GM21619 (cell line): Measurements from ENCODE around the gene HDGF.

Experiments used
- ATAC-seq: cut with Tn5 transposase; IDR thresholded peaks from one replicate; pipeline ENCODE4 v1.9.1; 2021; ENCODE audit not compliant: unreplicated experiment

The HDGF gene

GRCh38 chr1:156751451-156751756 lies at the start of gene HDGF:
Gene HDGF, minus strand, starts transcription at chr1:156751675. Its CDS starts 246 bp downstream, at chr1:156751429.
- peak; percentile 7 for ATAC-seq

DNA sequence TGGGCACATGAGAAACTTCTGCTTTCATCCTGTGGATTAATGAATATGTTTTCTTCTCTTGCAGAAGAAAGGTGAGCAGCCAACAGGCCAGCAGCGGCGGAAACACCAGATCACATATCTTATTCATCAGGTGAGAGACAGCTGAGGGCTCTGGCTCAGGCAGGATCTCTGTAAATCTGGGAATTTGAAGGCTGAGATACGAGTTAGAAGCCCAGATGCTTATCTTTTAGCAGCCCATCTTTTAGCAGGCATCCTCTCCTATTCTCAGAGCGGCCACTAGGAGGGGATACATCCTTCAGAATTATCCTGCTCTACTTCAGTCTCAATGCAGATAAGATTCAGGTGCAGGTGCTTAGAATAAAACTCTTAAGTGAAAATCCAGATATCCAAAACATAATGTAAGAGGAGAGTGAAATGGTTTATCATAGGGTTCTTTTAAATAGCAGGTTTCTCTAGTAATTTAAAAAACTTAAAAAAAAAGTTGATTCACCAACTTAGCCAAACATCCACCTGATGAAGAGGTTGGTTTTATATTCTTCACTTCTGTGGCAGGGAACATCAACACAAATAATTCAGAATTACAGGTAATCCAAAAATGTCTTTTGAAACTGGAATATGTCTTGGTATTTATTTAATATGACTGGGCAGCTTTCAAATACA lies 45.9 kb upstream of the HDGF start:
- no peak for ATAC-seq

DNA sequence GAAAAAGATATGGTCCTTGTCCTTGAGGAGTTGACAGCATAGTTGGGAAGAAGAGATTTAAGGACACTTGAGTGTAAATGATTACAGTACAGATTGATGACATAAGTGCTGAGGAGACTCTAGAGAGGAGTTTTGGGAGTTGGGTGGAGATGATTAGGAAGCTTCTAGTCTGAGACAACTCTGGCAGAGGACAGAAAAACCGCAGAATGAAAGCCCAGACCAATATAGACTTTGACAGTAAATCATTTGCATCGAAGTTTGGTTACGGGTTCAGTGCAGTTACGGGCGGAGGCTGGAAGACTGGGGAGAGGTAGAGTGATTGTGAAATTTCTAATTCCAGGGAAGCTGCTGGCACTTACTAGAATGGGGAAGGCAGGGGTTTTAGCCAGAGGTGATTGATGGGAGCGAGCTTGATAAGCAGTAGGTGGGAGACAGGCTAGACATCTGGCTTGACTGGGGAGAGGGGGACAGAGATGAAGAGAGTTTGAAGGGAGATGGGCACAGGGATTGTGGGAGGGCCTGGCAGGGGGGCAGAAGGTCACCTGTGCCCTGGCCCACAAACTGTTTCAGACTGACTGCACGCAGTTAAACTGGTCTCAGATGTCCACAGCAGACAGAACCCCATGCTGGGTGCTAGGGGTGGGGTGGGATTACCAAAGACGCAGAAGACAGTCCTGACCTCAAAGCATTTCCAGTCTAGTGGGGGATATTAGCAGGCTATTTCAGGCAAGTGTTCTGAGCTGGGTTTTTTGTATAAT lies 45.0 kb upstream of the HDGF start:
- ATAC-seq: no peak

DNA sequence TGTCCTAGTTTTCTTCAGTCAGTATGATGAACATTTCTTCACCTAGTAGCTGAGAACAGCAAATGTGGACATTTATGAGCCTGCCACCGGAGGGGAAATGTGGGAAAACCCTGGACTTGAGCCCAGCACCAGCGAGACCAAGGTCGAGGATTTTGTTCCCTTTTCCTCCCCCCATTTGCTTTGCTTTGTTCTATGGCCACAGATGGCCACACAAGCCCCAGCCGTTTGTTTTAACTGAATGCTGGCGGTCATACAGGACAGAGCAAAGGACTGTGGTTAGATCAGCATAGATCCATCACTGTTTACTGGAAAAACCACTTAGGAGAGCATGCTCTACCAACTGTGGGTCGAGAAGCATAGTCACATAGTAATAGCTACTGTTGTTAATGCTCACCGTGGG lies 44.3 kb upstream of the HDGF start:
- ATAC-seq: no peak

DNA sequence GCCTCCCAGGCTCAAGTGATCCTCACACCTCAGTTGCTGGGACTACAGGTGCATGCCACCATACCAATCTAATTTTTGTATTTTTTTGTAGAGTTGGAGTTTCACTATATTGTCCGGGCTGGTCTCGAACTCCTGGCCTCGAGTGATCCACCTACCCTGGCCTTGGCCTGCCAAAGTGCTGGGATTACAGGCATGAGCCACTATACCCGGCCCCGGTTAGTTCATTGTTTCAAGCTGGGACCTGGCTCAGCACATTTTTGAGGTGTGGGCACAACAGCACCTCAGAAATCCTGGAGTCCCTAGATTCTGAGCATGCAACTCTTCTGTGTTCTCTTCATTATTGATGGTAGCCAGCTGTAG lies 43.9 kb upstream of the HDGF start:
- ATAC-seq: no peak

DNA sequence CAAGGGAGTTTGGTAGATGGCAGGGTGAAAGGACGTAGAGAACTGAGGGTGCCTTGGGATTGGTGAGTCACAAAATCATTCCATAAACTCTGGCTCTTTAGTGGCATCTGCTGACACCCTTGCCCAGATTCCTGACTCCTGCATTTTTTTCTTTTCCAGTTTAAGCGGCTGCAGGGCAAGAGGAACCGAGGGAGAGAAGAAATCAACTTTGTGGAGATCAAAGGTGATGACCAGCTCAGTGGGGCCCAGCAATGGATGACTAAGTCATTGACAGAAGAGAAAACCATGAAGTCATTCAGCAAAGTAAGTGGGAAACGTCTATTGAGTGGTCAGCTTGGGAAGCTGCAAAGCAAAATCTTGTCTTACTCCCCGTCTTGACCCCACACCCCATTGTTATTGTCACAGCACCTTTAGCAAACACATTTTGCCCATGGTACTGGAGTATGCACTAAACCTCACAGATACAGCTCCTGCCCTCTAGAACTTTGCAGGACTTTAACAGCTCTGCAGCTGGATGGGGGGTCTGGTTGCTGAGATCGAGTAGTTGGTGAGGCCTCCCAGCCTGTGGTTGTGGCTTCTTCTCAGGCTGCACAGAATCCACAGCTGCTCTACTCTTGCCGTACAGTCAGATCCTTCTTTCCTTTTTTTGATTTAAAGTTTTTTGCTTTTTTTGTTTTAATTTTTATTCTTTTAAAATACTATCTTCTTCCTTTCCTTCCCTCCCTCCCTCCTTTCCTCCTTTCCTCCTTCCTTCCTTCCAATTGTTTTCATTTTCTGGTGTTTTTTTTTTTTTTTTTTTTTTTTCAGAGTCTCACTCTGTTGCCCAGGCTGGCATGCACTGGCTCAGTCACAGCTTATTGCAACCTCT lies 43.3 kb upstream of the HDGF start:
- ATAC-seq: no peak

DNA sequence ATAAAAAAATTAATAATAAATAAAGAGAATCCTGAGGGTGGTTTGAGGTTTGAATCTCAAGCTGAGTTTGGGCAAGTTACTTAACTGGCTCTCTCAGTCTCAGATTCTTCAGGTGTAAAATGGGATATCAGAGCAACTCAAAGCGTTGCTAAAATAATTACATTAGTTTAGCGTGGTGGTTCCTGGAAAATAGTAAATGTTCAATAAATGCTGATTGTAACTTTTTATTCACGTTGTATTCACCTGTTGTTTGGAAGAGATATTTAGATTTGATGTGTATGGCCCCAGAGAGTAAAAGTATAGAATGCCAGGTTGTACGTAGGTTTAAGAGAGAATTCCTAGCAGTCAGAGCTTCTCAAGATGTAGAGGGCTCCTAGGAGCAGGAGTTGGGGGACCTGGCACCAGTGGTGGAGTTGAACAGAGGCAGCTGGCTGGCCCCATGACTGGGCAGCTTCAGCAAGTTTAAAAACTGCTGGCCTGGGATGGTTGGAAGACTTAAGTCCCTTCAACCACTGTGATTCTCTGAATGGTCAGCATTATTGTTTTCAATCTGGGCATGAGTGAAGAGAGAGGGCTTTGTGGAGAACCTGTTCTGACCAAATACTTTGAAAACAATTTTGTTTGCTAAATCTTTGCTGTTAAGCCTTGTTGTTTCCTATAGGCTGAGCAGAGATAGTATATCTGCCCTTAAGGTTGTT lies 38.3 kb upstream of the HDGF start:
- ATAC-seq: no peak

GRCh38 chr1:156788136-156788535 lies 36.7 kb upstream of the HDGF start:
- ATAC-seq: no peak

GRCh38 chr1:156786640-156787039 lies 35.2 kb upstream of the HDGF start:
- no peak for ATAC-seq

GRCh38 chr1:156785458-156785857 lies 34.0 kb upstream of the HDGF start:
- ATAC-seq: no peak

GRCh38 chr1:156781585-156782186 lies 30.2 kb upstream of the HDGF start:
- no peak for ATAC-seq

DNA sequence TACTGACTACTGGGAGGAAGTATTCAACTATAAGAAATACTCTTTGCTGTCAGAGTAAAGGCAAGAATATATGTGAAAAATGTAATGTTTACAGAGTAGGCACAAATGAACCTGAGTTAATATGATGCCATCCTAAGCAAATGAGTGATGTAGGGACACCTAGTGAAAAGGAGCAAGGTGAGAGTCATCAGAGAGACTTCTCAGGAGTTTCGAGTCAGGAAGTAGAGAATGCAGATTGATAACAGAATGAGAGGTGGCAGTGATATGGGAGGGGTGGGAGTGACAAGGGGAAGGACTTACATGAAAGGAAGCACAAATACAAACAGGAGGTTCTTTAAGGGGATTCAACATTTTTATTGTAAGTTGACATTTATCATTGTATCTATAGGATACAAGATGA lies 26.1 kb upstream of the HDGF start:
- no peak for ATAC-seq

GRCh38 chr1:156776942-156777341 lies 25.5 kb upstream of the HDGF start:
- ATAC-seq: no peak

DNA sequence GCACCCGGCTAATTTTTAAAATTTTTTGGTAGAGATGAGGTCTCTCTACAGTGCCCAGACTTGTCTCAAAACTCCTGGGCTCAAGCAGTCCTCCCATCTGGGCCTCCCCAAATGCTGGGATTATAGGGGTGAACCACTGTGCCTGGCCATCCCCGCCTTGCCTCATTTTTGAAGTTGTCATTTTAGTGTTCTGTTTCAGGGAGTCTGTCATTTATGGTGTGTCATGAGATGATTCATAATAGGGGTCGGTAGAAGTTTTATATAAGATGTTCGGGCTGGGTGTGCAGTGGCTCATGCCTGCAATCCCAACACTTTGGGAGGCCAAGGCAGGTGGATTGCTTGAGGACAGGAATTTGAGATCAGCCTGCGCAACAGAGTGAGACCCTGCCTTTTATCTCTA lies 24.3 kb upstream of the HDGF start:
- ATAC-seq: no peak

- ATAC-seq: no peak
Measured at GRCh38 chr1:156773607-156774006, 22.1 kb upstream of the HDGF start.

DNA sequence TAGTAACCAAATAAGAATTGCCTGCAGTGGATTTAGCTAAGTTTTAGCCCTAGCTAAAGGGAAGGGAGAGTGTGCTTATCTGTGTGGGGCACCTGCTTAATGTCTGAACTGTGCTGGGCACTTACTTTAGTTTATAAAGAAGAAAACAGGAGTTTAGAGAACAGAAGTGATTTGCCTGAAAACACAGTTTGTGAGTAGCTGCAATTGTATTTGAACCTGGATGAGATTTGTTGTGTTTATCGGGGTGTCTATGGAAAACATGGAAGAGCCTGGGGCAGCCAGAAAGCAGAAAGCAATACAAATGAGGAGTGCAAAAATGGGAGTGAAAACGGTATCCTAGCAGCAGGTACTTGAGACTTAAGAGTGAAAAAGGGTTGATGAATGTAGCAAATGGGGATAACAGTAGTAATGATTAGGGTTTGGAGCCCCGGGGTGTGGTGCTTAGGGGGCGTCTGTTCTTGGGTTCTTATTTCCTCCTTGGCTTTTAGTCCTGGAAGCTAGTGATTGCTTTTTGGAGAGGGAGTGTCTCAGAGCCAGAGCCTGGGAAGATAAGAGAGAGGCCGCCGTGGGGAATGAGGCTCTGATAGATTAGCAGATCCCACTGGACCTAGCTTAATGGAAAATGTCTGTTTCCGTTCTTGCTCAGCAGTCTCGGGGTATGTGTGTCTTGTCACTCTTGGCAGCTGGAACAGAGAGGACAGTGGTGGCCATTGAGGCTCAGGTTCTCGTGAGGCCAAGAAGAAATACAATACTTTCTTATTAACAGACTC lies 21.4 kb upstream of the HDGF start:
- ATAC-seq: no peak

GRCh38 chr1:156772222-156772621 lies 20.7 kb upstream of the HDGF start:
- no peak for ATAC-seq

GRCh38 chr1:156768610-156769295 lies 17.3 kb upstream of the HDGF start:
- ATAC-seq: no peak

GRCh38 chr1:156767879-156768604 lies 16.6 kb upstream of the HDGF start:
- ATAC-seq: no peak
